ENCODE measurements around the gene KCNAB1. TPM values are rescaled to one million over a fixed set of nuclear protein-coding genes. Genes with fewer than 3 reads are reported as not detected.

The KCNAB1 gene
- total RNA-seq, 1 donor from 2014 or later = 3.6 TPM

GRCh38 chr3:156359368-156359767, 239.0 kb downstream of the KCNAB1 start:
- DNase-seq (ENCODE audit: low spot score) = no peak

- DNase-seq (ENCODE audit: low spot score) = no peak
Measured at GRCh38 chr3:156360083-156360482, 239.7 kb downstream of the KCNAB1 start.

GRCh38 chr3:156360963-156361362, 240.6 kb downstream of the KCNAB1 start:
- no peak for DNase-seq (ENCODE audit: low spot score)

GRCh38 chr3:156366559-156366958, 246.2 kb downstream of the KCNAB1 start:
- DNase-seq (ENCODE audit: low spot score) = no peak

- DNase-seq (ENCODE audit: low spot score) = no peak
Measured at GRCh38 chr3:156368189-156368588, 247.8 kb downstream of the KCNAB1 start.

GRCh38 chr3:156371701-156372100, 251.3 kb downstream of the KCNAB1 start:
- DNase-seq (ENCODE audit: low spot score) = no peak

GRCh38 chr3:156373095-156373494, 252.7 kb downstream of the KCNAB1 start:
- DNase-seq (ENCODE audit: low spot score) = no peak

- no peak for DNase-seq (ENCODE audit: low spot score)
Measured at GRCh38 chr3:156373654-156374053, 253.3 kb downstream of the KCNAB1 start.

GRCh38 chr3:156376199-156376598, 255.8 kb downstream of the KCNAB1 start:
- no peak for DNase-seq (ENCODE audit: low spot score)

GRCh38 chr3:156377266-156377665, 256.9 kb downstream of the KCNAB1 start:
- DNase-seq (ENCODE audit: low spot score) = no peak

GRCh38 chr3:156377718-156378117, 257.3 kb downstream of the KCNAB1 start:
- no peak for DNase-seq (ENCODE audit: low spot score)

- DNase-seq (ENCODE audit: low spot score) = no peak
Measured at GRCh38 chr3:156378871-156379270, 258.5 kb downstream of the KCNAB1 start.

- DNase-seq (ENCODE audit: low spot score) = no peak
Measured at GRCh38 chr3:156379327-156379726, 258.9 kb downstream of the KCNAB1 start.

- no peak for DNase-seq (ENCODE audit: low spot score)
Measured at GRCh38 chr3:156381253-156381652, 260.9 kb downstream of the KCNAB1 start.

GRCh38 chr3:156382458-156383346, 262.3 kb downstream of the KCNAB1 start:
- DNase-seq (ENCODE audit: low spot score) = no peak

- no peak for DNase-seq (ENCODE audit: low spot score)
Measured at GRCh38 chr3:156383441-156384025, 263.2 kb downstream of the KCNAB1 start.

GRCh38 chr3:156388497-156389448, 268.4 kb downstream of the KCNAB1 start:
- no peak for DNase-seq (ENCODE audit: low spot score)

- no peak for DNase-seq (ENCODE audit: low spot score)
Measured at GRCh38 chr3:156389449-156389950, 269.1 kb downstream of the KCNAB1 start.

GRCh38 chr3:156390846-156391245, 270.5 kb downstream of the KCNAB1 start:
- DNase-seq (ENCODE audit: low spot score) = no peak

- DNase-seq (ENCODE audit: low spot score) = no peak
Measured at GRCh38 chr3:156395961-156396710, 275.8 kb downstream of the KCNAB1 start.

GRCh38 chr3:156396851-156397250, 276.5 kb downstream of the KCNAB1 start:
- DNase-seq (ENCODE audit: low spot score) = no peak
